CD4-positive, alpha-beta T cell treated with Interleukin-4 for 1 hour (primary cell): ENCODE measurements around the gene ADAMTS16.

ENCODE experiments used
- DNase-seq, 2 donors: peaks; one replicate each; pipeline ENCODE4 v3.0.0-alpha.2; 2020 to 2022

Gene ADAMTS16

DNA sequence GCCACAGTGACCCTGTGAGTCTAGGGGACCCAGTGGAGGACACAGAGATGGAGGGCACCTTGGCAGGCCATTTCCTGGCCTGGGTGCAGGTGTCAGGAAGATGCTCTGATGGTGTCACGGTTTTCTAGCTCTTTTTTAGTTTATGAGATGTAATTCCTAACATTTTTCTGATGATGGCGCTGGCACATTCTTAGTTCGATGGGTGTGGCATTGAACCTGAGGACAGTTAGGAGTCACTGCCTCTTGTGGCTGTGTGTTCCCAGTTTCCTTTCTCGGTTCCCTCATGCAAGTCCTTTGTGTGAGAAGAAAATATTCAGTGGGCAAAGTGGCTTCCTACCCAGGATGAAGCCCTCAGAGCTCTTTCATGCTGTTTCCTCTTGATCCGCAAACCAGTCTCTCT, 152.9 kb downstream of the ADAMTS16 start:
- no peak for DNase-seq

GRCh38 chr5:5294429-5294828, 154.3 kb downstream of the ADAMTS16 start:
- no peak for DNase-seq

DNA sequence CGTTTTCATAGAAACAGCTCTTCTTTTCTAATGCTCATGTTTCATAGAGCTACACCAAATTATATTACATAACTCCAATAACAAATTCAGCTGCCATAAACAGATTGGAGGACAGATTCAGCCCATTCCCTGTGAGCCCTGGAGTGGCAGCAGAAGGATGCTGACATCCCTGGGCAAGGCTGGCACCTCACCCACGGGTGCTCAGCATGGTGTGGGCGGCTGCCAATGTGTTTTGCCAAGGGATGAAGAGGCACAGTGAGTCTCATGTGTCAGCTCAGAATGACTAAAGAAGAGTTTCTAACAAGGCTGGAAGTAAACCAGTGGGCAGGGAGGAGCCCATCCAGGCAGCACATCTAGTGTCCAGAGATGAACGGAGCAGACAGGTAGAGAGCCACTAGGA, 155.2 kb downstream of the ADAMTS16 start:
- no peak for DNase-seq

DNA sequence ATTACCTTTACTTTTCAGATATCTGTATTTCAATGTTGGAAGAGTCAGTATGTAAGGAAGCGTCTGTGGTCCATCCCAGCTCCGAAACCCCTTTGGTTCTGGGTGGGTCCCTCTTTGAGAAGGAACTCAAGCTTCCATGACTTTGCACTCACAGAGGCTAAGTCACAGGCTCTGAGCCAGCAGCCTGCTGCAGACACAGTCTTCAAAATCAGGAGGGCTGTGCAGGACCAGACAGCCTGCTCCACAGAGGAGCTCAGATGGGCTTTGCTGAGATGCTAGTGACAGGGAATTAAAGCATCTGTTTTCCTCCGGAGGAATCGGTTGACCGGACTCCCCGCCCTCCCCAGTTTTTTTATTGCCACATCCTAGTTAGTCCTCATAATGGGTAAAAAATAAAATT, 155.9 kb downstream of the ADAMTS16 start:
- DNase-seq, result no peak

DNA sequence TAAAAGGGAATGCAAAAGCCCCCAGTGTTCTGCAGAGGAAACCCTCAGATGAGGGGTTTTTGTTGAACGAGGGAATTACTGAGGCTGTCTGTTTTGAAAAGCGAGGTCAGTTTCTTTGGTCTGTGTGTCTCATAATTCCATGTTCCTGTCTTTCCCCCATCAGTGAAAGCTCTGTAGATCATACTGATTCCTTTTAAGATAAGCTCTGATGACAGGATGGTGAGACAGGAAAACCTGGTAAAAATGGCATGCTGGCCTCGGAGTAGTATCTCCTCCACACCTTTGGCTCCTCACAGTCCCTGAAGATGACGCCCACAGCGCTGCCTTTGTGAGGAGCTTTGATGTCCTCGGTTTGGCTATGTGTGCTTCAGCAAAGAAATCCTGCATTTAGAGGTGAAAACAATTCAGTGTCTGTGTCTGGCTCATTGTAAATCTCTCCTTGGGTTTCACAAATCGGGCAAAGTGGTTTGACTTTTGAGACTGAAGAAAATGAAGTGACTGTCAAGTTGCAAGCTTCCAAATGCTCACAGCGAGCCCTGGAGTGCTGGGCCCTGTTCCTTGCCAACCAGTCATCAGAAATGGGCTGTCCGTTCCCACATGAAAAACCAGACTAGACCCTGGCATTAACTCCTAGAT, 157.4 kb downstream of the ADAMTS16 start:
- DNase-seq, result no peak

DNA sequence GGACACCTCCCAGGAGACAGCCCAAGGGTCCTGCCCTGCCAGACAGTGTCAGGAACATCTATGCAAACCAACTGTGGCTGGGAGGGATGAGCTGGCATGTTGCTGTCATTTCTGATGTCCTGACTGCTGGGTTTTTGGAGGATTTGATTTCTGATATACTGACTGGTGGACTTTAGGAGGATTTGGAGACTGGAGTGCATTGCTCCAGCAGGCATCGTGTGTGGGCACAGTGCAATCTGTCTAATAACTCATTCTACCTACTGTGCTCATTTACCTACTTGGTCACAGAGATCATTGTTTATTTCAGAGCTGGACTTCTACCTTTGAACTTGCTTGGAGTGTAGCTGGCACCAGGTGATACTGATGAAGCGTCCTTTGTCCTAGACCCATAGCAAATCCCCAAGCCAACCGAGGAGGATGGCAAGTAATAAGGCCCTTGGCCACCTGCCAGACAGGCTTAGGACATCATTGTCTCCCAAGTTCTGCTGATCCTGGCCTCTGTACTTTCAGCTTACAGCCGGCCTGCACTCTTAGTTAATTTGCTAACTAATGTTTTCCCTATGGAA, 158.0 kb downstream of the ADAMTS16 start:
- no peak for DNase-seq

GRCh38 chr5:5298841-5299541, 158.9 kb downstream of the ADAMTS16 start:
- DNase-seq, result no peak

- DNase-seq, result no peak
Measured at GRCh38 chr5:5301176-5301575, 161.0 kb downstream of the ADAMTS16 start.

GRCh38 chr5:5302201-5302600, 162.1 kb downstream of the ADAMTS16 start:
- no peak for DNase-seq

DNA sequence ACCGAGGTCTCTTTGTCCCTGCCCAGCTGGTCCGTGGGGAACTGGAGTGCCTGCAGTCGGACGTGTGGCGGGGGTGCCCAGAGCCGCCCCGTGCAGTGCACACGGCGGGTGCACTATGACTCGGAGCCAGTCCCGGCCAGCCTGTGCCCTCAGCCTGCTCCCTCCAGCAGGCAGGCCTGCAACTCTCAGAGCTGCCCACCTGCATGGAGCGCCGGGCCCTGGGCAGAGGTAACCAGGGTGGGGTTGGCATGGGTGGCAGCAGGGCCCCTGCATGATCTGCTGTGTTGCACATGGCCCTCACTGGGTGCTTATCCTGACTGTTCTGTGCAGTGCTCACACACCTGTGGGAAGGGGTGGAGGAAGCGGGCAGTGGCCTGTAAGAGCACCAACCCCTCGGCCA, 163.1 kb downstream of the ADAMTS16 start:
- DNase-seq, result no peak

- DNase-seq, result no peak
Measured at GRCh38 chr5:5304361-5305020, 164.4 kb downstream of the ADAMTS16 start.

- no peak for DNase-seq
Measured at GRCh38 chr5:5306696-5307095, 166.6 kb downstream of the ADAMTS16 start.

DNA sequence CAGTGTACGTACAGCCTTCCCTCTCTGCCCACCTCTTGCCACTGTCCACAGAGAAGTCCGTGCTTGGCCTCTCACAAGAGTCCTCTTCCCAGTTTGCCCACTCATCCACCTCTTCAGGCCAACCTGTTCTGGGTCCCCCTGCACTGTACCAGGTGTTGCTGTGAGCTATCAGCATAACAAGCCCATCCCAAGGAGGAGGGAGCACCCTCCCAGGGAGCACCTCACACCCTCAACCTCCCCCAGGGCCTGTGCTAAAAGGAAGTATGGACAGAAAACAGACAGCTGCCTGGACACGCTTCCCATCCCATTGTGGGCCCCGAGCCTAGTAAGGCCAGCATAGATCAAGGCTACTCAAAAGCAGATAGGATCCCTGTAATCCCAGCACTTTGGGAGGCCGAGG, 168.2 kb downstream of the ADAMTS16 start:
- no peak for DNase-seq

DNA sequence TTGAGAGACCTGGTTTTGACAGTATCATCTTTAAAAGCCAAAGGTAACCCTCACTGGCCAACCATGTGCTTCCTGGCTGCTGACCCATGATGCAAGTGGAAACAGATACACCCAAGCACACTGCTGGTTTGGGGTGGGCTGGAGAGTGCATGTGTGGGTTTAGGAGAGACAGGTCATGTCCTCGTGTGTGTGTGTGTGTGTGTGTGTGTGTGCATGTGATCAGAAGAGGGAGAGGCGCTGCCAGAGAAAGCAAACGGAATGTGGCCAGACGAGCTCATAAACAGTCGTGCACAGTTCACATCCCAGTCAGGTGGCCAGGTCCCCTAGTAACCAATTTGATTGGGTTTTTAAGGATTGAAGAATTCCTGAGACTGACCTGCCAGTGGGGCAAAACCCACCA, 169.5 kb downstream of the ADAMTS16 start:
- DNase-seq, result no peak

GRCh38 chr5:5313101-5313635, 173.0 kb downstream of the ADAMTS16 start:
- no peak for DNase-seq

GRCh38 chr5:5314166-5314565, 174.0 kb downstream of the ADAMTS16 start:
- DNase-seq, result no peak

DNA sequence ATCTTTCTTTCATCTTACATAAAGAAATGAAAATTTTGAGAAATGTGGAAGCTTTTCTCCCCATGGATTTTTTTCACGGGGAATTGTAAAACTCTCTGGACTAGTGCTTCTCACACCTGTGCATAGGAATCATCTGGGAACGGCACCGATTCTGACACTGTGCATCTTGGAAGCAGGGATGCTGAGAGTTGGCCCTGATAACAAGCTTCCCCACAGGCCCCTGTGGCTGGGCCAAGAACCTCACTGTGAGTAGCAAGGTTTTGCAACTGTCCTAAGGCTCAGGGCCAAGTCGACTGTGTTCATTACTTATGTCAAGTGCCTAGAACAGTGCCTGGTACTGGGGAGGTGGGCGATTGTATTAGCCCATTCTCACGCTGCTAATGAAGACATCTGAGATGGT, 174.5 kb downstream of the ADAMTS16 start:
- DNase-seq, result no peak

- no peak for DNase-seq
Measured at GRCh38 chr5:5315068-5315980, 175.2 kb downstream of the ADAMTS16 start.

GRCh38 chr5:5316334-5316733, 176.2 kb downstream of the ADAMTS16 start:
- DNase-seq, result no peak

GRCh38 chr5:5317976-5318375, 177.8 kb downstream of the ADAMTS16 start:
- no peak for DNase-seq

- DNase-seq, result no peak
Measured at GRCh38 chr5:5318426-5319190, 178.5 kb downstream of the ADAMTS16 start.
